Endothelial cell of umbilical vein (primary cell): ENCODE results near the gene RNU2-63P.
"Not testable (repeated sequence)": the region's sequence is repeated elsewhere in the genome, so short reads cannot be mapped to it uniquely, and the experiment has no call there.

Experiments used
- EZH2 ChIP-seq: IDR thresholded peaks from 2 replicates; pipeline ENCODE4 v1.6.1; 2012; ENCODE audit warnings: borderline replicate concordance, low read depth, mild to moderate bottlenecking, moderate library complexity, low read length, inconsistent platforms; ENCODE audit not compliant: severe bottlenecking
- FOS ChIP-seq: IDR thresholded peaks from 2 replicates; pipeline ENCODE4 v1.6.1; 2011; ENCODE audit warnings: mild to moderate bottlenecking, low read length, moderate library complexity, borderline replicate concordance; ENCODE audit not compliant: insufficient read depth
- GATA2 ChIP-seq: IDR thresholded peaks from 2 replicates; pipeline ENCODE4 v1.7.0; 2011; ENCODE audit warnings: low read depth, mild to moderate bottlenecking, moderate library complexity, mixed read lengths, low read length; ENCODE audit not compliant: insufficient read length, insufficient read depth
- JUN ChIP-seq: IDR thresholded peaks from 2 replicates; pipeline ENCODE4 v1.6.1; 2011; ENCODE audit warnings: borderline replicate concordance, low read depth; ENCODE audit not compliant: insufficient read length, insufficient read depth
- MYC ChIP-seq: IDR thresholded peaks from one replicate; pipeline ENCODE4 v1.6.1; 2011; ENCODE audit warnings: mild to moderate bottlenecking, low read depth, low read length
- POLR2A ChIP-seq: IDR thresholded peaks from 2 replicates; pipeline ENCODE4 v1.6.1; 2012; ENCODE audit warnings: low read depth, mild to moderate bottlenecking, control low read depth, low read length
- POLR2AphosphoS5 ChIP-seq: IDR thresholded peaks from 2 replicates; pipeline ENCODE4 v1.6.1; 2012; ENCODE audit warnings: low read depth, mild to moderate bottlenecking, control low read depth, low read length, moderate library complexity; ENCODE audit not compliant: insufficient read depth
- TF ChIP-seq, protein P1 (sequence below), 2 donors: IDR thresholded peaks; 1 replicate in 1 of 2; 2 replicates in 1 of 2; pipeline ENCODE4 v1.5.1; 2011; ENCODE audit warnings: low read length in 2 of 2, mild to moderate bottlenecking in 2 of 2, moderate library complexity in 2 of 2, control low read depth in 1 of 2, inconsistent platforms in 1 of 2, low read depth in 1 of 2; ENCODE audit not compliant: insufficient read depth in 1 of 2; ENCODE audit errors: extremely low read depth in 1 of 2
- TF ChIP-seq, protein P2 (sequence below): IDR thresholded peaks from 2 replicates; pipeline ENCODE4 v1.6.1; 2011; ENCODE audit not compliant: insufficient read depth, insufficient read length

DNA sequence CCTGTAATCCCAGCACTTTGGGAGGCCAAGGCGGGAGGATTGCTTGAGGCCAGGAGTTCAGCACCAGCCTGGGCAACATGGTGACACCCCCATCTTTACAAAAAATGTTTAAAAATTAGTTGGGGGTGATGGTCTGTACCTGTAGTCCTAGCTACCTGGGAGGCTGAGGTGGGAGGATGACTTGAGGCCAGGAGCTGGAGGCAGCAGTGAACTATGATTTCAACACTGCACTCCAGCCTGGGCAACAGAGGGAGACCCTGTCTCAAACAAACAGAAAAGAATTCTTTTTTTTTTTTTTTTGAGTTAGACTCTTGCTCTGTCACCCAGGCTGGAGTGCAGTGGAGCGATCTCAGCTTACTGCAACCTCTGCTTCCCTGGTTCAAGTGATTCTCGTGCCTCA is 15.9 kb downstream of the RNU2-63P start:
- TF ChIP-seq, protein P1, sequence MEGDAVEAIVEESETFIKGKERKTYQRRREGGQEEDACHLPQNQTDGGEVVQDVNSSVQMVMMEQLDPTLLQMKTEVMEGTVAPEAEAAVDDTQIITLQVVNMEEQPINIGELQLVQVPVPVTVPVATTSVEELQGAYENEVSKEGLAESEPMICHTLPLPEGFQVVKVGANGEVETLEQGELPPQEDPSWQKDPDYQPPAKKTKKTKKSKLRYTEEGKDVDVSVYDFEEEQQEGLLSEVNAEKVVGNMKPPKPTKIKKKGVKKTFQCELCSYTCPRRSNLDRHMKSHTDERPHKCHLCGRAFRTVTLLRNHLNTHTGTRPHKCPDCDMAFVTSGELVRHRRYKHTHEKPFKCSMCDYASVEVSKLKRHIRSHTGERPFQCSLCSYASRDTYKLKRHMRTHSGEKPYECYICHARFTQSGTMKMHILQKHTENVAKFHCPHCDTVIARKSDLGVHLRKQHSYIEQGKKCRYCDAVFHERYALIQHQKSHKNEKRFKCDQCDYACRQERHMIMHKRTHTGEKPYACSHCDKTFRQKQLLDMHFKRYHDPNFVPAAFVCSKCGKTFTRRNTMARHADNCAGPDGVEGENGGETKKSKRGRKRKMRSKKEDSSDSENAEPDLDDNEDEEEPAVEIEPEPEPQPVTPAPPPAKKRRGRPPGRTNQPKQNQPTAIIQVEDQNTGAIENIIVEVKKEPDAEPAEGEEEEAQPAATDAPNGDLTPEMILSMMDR (IDR thresholded peaks at IDR 0.05; ENCODE audit: extremely low read depth in 1 of 2, insufficient read depth in 1 of 2, low read depth in 1 of 2, low read length in 2 of 2) = not testable (repeated sequence)
- TF ChIP-seq, protein P2, sequence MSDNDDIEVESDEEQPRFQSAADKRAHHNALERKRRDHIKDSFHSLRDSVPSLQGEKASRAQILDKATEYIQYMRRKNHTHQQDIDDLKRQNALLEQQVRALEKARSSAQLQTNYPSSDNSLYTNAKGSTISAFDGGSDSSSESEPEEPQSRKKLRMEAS = not testable (repeated sequence)
- not testable (repeated sequence) for TF ChIP-seq POLR2A, POLR2AphosphoS5, GATA2, MYC, FOS, EZH2, JUN
